Lung (tissue), 12 donors: ENCODE results near the gene THAP4. TPM values are rescaled to one million over a fixed set of nuclear protein-coding genes. Genes with fewer than 3 reads are reported as not detected.
A peak's percentile ranks its signal among the peaks of the same experiment; 100 is the strongest.

ENCODE experiments used
- ATAC-seq: fragments of 200-7000 bp; cut with Tn5 transposase; one replicate; pipeline ENCODE4 v1.9.1; 2020; ENCODE audit warnings: moderate number of reproducible peaks; ENCODE audit not compliant: insufficient read depth, low FRiP score
- DNase-seq, 3 donors: peaks; one replicate each; pipeline ENCODE4 v3.0.0-alpha.2; 2013 to 2017
- H3K27ac ChIP-seq, 2 donors: one replicate each; pipeline ENCODE4 v1.5.1; 2013; ENCODE audit warnings: mild to moderate bottlenecking in 2 of 2, moderate library complexity in 2 of 2, control low read depth in 1 of 2, inconsistent platforms in 1 of 2, low read depth in 1 of 2, low read length in 1 of 2
- H3K27me3 ChIP-seq, 3 donors: one replicate each; pipeline ENCODE4 v1.5.1; 2013; ENCODE audit warnings: low read length in 2 of 3; ENCODE audit not compliant: control insufficient read depth in 3 of 3, insufficient read depth in 3 of 3
- H3K36me3 ChIP-seq, 4 donors: one replicate each; pipeline ENCODE4 v1.5.1; 2013; ENCODE audit warnings: low read length in 4 of 4, mild to moderate bottlenecking in 1 of 4, moderate library complexity in 1 of 4; ENCODE audit not compliant: control insufficient read depth in 4 of 4, insufficient read depth in 4 of 4
- H3K4me1 ChIP-seq, 5 donors: one replicate each; pipeline ENCODE4 v1.5.1; 2013; ENCODE audit warnings: low read length in 5 of 5, mild to moderate bottlenecking in 2 of 5, moderate library complexity in 1 of 5; ENCODE audit not compliant: control insufficient read depth in 5 of 5, insufficient read depth in 5 of 5
- H3K4me3 ChIP-seq: one replicate; pipeline ENCODE4 v1.5.1; 2013; ENCODE audit warnings: mild to moderate bottlenecking, control low read depth, moderate library complexity
- H3K9ac ChIP-seq, 2 donors: one replicate each; pipeline ENCODE4 v1.5.1; 2013; ENCODE audit warnings: low read length in 2 of 2, control low read depth in 1 of 2; ENCODE audit not compliant: insufficient read depth in 1 of 2
- H3K9me3 ChIP-seq, 4 donors: one replicate each; pipeline ENCODE4 v1.5.1; 2013; ENCODE audit warnings: low read length in 3 of 4, mild to moderate bottlenecking in 1 of 4, moderate library complexity in 1 of 4; ENCODE audit not compliant: control insufficient read depth in 4 of 4, insufficient read depth in 3 of 4
- CTCF ChIP-seq: IDR thresholded peaks from 2 replicates; pipeline ENCODE4 v1.5.1; 2012; ENCODE audit warnings: mild to moderate bottlenecking; ENCODE audit errors: control extremely low read depth, extremely low read depth
- WGBS, 2 donors: extraction: QIAGEN DNeasy Blood & Tissue Kit; methylation state at CpG; one replicate each; pipeline ENCODE4 v1.1.7; 2013; 5-methylcytosine and 5-hydroxymethylcytosine counted together
- polyA plus RNA-seq, 2 donors: library from polyadenylated mRNA; stranded (reverse); fragments of 200-250 nt; gene quantifications; one replicate each; pipeline ENCODE4 v1.2.1, GENCODE V29; 2013
- total RNA-seq, 2 donors: library from RNA; depleted of rRNA in 1 of 2; stranded (reverse); fragments of >200 nt in 1 of 2; gene quantifications; one replicate each; pipeline ENCODE4 v1.2.1, GENCODE V29; 2014 to 2021
- donor health status: control.
- donor health status: control.
- donor health status: Bipolar disorder and iron deficiency.
- donor health status: healthy.
- donor health status: DM: yes; HTN: yes; CAD: no.

THAP4 gene
- total and polyA plus RNA-seq, 4 donors: 40.0 to 53.7 (median 45.0) TPM

GRCh38 chr2:241556746-241557145, 80.2 kb downstream of the THAP4 start:
- H3K4me3 ChIP-seq: no peak overlapping the region
- no peak overlapping the region for H3K27ac ChIP-seq
- ATAC-seq (no peak), DNase-seq (no peak)
- no peaks in the 10 kb centered on the region for H3K36me3 ChIP-seq
- no peaks in the 10 kb centered on the region for H3K27me3 ChIP-seq
- H3K9me3 ChIP-seq: peaks cover 0 to 2% (median 0%) of the 10 kb centered on the region in 4 donors
- H3K9ac ChIP-seq: no peak overlapping the region
- H3K4me1 ChIP-seq: peaks cover 0 to 30% (median 17%) of the 10 kb centered on the region in 5 donors
- no peak for TF ChIP-seq CTCF

DNA sequence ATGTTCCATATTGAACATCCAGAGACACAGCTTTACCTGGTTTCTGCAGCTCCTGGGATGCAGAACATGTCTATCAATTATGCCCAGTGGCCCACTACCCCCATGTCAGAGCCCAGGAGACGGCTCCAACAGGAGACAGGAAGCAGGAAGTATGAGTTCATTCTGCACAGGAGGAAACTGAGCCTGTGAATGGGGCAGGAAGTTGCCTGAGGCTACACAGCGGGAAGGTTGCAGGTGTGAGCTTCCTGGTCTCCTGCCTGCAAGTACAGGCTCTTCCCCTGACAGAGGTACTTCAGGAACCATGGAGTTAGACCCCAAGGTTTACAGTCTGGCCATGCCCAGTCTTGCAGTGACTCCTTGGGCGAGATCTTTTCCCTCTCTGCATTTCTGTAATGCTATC, 81.2 kb downstream of the THAP4 start:
- DNase-seq (no peak), ATAC-seq (no peak)
- peaks cover 0 to 2% (median 0%) of the 10 kb centered on the region in 4 donors for H3K9me3 ChIP-seq
- no peaks in the 10 kb centered on the region for H3K27me3 ChIP-seq
- no peak overlapping the region for H3K4me3 ChIP-seq
- no peaks in the 10 kb centered on the region for H3K36me3 ChIP-seq
- H3K4me1 ChIP-seq: peaks cover 0 to 33% (median 16%) of the 10 kb centered on the region in 5 donors
- TF ChIP-seq CTCF: no peak
- H3K9ac ChIP-seq: no peak overlapping the region
- peak overlapping the region in 1 of 2 donors; percentile 65 for H3K27ac ChIP-seq
- WGBS, 2 donors: 29 to 47% methylated on average over 3 of the region's 3 CpGs

- Histone ChIP-seq H3K9ac (no peak overlapping the region), H3K4me3 (no peak overlapping the region), H3K27me3 (no peaks in the 10 kb centered on the region), H3K9me3 (peaks cover 0 to 2% (median 0%) of the 10 kb centered on the region in 4 donors), H3K4me1 (peaks cover 0 to 31% (median 11%) of the 10 kb centered on the region in 5 donors), H3K27ac (peak overlapping the region in 1 of 2 donors; percentile 2), H3K36me3 (no peaks in the 10 kb centered on the region)
- DNase-seq (no peak), ATAC-seq (no peak)
- TF ChIP-seq CTCF: no peak
- 69 to 88% methylated on average over 7 of the region's 7 CpGs for WGBS, 2 donors
Observed at GRCh38 chr2:241554610-241555322, 82.2 kb downstream of the THAP4 start.
